HG03280 (cell line): Measurements from ENCODE around the gene PDE4D.
"Not testable (repeated sequence)": the region's sequence is repeated elsewhere in the genome, so short reads cannot be mapped to it uniquely, and the experiment has no call there.

Experiments
- ATAC-seq: cut with Tn5 transposase; IDR thresholded peaks from one replicate; pipeline ENCODE4 v1.9.1; 2021; ENCODE audit warnings: mild to moderate bottlenecking, moderate library complexity; ENCODE audit not compliant: unreplicated experiment

The PDE4D gene

DNA sequence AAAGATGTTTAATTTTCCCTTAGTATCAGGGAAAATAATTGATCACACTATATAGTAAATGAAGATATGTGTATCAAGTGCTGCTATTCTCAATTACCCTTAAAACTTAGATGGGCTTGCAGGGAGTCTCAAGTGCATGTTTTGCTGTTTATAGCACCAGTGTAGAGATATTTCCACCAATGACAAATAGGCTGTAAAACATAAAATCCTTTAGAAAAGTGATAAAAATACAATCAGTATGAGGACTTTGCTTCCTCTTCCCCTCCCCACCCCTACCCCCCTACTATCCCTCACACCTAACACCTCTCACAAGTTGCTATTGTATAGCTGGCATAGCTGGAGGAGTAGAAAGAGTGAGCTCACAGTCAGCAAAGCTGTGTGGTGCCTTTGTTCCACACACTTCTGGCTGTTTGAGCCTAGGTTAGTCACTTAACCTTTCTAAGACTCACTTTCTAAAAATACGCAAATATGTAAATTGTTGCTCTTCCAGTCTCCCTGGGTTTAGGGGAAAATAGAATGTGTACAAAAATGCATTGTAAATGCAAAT is 93.1 kb downstream of the PDE4D start:
- peak; percentile 13 for ATAC-seq

DNA sequence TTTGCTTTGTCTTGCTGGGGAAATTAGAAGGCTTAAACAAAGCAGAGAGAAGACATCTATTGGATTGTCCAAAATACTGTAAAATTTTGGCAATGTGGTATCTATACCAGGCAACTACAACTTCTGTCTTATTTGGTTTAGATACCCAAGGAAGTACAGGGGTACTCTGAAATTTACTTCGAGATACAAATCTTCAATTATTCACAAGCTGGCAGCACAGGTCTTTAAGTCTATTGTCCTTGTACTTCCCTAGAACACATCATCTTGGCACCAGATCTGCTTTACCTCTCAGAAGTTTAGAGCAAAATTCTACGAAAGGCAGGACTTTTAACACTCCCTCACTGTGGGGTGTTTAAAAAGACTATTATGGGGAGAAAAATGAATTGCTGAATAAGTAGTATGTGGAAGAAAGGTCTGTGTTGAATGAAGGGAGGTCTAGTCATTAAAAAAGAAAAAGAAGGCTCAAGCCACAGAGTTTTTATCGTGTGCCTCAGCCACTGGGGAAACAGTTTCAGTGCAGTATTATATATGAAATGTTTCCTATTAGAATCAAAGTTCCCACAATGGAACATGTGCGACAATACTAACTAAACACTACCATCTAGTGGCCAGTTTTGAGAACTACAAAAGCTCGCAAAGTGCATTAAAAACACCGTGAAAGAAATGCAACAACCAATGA is 93.7 kb downstream of the PDE4D start:
- peak; percentile 37 for ATAC-seq

DNA sequence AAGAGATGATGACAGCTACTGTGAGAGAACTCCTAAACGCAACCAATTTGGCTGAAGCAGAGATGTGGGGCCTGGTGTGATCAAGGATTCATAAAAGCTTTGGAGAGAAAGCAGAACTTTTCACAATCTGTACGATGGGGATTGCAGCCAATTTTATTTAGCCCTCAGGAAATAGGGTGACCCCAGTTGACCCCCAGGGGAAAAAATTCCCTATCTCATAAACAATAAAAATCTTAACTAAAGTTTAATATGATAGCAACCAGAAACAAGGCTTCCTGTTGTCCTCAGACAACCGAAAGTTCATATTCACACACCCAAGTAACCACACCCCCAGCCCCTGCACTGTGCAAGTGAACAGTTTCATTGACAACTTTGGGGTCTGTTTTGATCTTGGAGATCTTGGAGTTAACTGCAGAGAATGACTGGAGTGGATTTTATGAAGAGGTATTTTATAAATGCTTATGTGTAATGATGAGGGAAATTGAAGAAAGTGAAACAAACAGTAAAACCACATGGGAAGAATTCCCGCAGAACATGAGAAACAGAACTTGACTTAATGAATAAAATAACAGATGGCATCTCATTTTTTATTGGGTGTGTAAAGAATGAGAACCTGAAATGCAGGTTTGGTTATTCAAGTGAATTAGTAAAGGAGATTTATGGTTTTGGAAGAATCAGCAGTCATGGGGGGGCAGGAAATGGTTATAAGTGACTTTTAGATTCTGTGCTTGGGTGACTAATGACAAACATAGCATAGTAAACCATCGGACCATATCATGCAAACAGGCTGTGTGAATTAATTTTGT is 94.5 kb downstream of the PDE4D start:
- peak; percentile 60 for ATAC-seq

DNA sequence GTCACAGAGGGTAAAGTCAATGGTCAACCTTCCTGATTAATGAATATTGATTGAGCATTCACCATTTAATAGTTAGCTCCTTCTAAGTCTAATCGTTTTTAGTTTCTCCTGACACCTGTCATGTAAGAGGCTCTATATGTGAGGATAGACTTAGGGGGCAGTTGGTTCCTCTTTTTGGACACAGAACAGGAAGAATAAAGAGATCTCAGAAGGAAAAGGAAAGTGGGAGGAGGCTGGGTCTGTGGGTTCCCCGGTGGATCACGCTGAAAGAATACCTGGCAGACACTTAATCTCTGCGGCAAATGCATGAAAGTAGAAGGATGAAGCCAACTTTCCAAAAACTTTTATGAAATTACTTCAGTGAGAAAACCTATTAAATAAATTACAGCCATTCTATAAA is 98.4 kb downstream of the PDE4D start:
- no peak for ATAC-seq

DNA sequence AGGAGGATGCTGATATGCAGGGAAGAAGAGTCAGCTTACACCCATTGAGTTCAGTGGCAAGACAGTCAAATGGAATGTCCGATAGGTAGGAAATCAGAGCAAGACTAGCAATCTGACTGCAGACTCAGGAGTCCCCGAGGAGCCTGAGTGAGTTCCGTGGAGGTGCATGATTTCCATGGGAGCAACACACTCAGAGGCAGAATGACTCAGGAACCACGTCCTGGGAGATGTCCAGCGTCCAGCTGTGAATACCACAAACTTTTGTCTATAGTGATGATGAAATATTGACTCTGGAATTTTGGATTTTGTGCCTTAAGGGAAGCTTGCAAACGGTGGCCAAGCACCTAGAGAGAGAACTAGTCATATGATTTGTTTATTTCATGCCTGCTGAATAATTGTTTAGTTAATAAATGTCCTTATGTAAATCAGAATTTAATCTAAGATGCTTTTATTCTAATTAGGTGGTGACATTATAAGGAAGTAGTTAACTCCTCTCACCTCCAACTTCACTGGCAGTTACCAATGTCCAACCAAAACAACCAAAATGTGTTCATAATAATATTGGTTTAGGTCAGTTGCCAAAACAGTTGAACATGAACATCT is 100.4 kb downstream of the PDE4D start:
- no peak for ATAC-seq

DNA sequence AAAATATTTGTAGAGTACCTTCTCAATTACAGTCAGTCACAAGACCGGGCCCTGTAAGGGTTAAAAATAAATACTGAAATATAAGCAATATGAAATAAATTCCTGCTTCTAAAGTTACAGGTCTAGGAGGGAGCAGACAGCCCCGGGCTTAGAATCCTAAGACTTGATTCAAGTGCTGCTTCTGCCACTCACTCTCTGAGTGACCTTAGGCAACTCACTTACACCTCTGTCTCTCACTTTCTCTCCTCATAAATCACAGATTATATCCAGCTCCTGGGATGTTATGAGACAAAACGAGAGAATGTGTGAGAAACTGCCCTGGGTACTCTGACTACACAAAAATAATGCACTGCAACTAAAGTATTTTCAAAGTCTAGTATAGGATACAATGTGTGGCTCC is 101.9 kb downstream of the PDE4D start:
- no peak for ATAC-seq

DNA sequence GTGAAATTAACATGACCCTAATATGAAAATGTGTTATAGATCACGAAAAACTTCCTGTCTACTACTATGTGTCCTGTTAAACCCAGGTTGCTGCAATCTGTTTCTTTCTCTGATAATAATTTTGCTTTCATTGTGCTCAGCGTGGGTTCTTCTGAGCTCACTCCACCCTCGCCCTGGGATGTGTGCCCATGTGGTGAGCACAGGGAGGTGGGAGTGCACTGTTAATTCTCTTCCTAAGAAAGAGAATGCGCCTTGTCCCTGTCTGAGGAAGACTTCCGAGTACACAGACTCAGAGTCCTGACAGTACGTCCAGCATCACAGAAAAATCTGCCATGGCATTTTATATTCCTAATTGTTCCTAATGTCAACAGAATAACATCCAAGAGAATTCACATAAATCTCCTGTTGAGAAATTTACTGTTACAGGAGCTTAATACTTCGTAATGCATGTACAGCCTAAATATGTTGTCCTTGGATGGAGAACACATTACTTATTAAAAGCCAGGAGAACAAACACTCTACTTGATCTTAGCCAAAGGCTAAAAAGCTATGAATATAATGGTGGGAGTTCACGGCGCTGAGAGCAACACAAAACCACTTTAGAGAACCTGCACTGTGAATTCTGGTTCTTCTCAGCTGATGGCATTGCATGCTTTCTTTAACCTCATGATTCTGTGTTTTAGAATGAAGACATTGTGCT is 102.6 kb downstream of the PDE4D start:
- peak; percentile 35 for ATAC-seq

DNA sequence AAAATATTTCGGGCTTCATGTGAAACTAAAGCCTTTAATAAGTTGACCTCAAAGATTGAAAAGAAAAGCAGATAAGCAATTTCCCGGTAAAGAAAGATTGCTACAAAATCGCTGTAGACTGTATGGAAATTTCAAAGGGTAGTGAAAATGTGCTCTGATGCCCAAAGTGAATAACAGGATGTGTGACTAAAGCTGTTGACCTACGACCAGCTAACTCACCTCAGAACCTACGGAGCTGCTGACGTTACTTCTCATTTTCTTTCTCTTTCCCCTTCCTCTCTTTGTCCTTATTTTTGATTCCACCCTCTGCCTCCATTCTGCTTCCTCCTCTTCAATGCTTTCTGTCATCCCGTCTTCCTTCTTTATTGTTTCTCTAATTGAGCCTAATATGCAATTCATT is 103.2 kb downstream of the PDE4D start:
- ATAC-seq, result peak; percentile 83

DNA sequence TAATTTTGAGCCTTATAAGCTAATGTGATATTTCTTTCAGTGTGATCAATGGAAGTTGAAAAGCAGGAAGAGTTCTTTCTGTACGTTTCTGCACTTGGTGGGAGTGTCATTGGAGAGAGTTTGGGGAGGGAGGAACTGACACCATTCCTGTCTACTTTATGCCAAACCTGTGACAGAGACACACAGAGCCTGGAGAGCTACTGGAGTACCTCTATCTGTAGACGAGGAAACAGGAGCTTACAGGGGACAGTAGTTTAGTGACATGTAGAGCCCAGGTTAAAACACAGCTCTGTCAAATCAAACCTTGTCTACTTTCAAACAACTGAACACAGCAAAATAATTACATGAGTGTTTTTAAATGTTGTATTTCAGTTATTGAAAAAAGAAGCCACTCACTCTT is 103.6 kb downstream of the PDE4D start:
- ATAC-seq, result no peak

DNA sequence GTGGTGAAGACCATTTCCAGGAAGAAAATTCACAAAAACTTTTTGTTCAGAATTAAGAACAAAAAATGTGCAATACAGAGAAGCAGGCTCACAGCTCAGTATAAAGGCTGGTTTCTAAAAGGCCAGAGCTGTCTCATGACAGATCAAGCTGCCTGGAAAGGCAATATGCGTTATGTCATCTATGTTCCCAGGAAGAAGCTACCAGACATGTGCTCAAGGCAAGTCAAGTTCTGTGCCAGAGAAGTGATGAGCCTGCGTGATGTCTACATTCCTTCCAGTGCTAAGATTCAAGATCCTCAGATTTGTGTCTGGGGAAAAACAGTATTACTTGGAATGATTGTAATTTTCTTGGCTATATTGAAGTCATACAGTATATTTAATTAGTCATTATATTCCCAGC is 104.3 kb downstream of the PDE4D start:
- ATAC-seq, result no peak

DNA sequence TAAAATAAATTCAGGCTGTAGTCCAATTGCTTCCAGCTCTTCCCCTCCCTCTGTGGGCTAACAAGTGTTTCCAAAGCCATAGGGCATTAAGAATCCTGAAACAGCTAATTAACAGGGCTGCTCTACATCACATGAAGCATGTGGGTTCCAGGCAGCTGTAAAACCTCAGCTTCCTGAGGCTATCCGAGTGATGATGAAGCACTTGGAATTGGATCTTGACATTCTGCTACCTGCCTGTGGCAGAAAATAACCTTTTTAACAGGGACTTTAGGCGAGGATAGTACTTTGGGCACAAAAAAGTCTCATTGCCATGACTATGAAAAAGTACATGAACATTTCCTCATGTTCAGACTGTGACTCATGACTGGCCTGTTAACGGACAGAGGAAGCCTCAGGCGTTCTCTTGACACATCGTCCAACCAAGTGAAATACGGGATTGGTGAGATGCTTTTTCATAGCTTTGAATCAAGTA is 107.2 kb downstream of the PDE4D start:
- no peak for ATAC-seq

DNA sequence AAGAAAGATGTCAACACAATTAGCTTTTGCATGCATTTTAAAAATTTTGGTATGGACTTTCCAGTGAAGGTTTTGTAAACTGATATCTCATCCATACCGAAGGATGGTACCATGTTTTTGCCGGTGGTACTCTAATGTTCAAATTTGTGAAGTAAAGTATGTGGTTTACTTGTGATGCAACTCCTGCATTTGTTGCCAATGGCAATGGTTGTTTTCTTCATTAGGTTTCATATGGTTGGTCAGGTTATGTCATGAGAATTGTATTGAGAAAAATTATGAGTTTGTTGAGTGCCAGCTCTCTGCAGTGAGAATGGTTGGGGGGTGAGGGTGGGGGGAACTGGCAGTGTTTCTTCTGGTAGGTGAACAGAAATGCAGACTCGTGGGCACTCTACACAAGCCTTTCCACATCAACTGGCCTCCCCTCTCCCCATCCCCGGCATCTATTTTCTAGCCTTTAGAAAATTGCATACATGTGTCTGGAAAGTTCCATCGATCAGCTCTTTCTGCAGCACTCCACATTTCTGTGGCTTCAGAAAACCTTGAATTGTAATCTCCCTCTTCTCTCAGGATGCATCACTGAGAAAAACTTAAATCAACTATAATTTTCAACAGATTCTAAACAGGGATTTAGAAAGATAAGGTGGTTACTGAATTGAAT is 107.7 kb downstream of the PDE4D start:
- no peak for ATAC-seq

DNA sequence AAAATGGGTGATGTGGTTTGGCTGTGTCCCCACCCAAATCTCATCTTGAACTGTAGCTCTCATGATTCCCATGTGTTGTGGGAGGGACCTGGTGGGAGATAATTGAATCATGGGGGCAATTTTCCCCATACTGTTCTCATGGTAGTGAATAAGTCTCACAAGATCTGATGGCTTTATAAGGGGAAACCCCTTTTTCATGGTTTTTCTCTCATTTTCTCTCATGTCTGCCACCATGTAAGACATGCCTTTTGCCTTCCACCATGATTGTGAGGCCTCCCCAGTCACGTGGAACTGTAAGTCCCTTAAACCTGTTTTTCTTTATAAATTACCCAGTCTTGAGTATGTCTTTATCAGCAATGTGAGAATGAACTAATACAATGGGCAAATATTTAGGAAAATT is 108.8 kb downstream of the PDE4D start:
- not testable (repeated sequence) for ATAC-seq

DNA sequence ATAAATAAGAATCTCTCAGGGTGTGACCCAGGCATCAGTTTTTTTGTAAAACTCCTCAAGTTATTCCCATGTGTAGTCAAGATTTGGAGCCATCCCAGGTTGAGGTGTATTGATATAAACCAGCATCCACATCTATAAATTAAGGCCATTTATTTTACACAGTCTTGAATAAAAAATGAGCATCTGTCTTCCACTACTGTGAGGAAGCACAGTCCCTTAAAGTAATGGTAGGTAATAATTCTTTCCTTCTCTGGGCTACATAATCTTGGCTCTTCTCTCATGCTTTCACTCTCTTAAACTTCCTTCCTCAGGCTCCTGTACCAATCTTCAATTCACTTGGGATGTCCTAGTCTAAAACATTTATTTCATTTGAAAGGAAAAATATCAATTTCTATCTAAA is 110.3 kb downstream of the PDE4D start:
- no peak for ATAC-seq

DNA sequence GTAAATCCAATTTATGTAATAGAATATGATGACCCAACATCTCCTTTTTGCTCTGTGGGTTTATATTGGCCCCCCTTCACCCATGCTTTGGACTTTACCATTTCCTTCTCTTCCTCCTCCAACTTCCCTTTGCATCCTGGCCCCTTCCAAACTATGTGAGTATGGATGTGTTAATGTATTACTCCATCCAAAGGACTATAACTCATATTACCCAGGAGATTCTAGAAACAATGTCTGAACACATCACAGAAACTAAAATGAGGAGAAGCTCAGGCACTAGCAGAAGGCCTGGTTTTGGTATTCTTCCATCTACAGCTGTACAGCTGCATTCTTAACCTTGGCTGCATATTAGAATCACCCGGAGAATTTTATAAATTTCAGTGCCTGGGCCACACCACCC is 110.7 kb downstream of the PDE4D start:
- ATAC-seq, result no peak

DNA sequence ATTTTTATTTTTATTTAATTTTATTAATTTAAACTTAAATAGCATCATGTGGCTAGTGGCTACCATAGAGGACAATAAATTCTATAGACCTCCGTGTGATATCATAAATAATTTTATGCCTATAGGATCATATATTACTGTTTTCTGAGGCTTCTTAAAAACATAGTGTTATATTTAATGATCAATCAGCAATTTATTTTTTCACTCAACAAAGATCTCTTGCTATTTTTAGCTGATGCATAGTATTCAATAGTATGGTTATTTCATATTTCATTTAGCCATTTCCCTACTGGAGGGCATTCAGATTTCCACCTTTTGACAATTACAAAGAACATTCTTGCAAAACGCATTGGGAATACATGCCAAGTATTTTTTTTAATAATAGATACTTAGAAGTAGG is 114.1 kb downstream of the PDE4D start:
- ATAC-seq, result no peak

DNA sequence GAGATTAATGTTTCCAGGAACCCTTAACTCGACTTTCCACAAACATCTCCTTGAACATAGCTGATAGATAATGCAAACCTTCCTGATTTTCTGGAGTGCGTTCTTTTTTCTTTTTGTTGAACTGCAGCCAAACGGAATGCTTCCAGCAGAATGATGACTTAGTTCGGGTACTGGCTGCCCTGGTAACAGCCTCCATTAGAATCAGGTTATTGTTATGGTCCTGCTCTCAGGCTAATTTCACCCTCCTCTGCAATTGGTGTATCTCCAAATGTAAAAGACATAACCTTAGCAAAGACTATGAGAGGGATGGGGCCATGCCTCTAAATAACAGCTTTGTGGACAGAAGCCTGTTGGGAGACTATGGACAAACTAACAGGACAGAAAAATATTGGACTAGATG is 116.5 kb downstream of the PDE4D start:
- no peak for ATAC-seq

DNA sequence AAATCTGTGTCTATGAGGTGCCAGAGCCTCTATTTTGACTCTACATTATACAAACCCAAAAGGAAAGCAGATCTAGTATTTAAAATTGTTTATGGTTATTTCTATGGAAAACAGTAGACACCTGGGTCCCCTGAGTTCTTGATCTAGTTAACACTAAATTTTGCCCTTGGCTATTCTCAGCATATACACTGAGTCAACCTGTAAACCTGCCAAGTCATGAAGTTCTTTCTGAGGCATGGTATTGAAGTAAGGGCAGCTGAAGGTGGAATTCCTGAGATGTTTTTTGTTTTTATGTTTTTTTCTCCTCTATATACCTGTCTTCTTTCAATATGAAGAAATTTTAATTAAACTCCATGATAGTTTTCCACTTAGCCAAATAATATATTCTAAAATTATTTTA is 120.2 kb downstream of the PDE4D start:
- ATAC-seq, result no peak

DNA sequence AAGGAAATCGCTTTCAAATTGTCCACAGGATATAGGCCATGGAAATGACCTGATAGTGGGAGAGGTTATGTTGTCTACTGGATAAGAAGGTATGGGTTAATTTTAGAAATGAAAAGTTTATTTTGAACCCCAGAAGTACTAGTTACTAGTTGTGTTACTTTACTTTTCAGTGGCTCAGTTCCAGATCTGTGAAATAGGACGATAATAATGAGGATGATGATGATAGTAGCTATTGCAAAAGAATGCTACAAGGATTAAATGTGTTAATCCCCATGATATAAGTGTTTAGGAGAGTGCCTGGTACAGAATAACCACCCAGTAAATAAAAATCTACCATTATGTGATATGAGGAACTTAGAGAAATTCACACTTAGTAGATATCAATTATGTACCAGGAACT is 120.8 kb downstream of the PDE4D start:
- ATAC-seq, result no peak

DNA sequence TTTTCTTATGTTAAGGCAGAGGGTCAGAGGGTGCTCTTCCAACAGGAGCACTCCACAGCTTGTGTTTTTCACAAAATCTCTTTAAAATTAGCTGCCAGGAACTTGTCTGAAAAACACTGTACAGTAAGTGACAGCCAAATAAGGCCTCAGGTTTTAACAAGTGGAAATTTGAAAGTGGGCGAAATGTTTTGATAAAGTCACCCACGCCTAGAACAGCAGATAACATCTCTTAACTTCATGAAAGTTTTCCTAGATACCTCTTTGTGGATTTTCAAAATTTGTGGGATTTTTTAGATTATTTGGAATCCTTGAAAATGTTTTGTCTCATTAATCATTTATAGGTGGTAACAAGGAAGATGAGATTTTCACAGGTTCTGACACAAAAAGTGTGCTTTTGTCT is 121.3 kb downstream of the PDE4D start:
- no peak for ATAC-seq

DNA sequence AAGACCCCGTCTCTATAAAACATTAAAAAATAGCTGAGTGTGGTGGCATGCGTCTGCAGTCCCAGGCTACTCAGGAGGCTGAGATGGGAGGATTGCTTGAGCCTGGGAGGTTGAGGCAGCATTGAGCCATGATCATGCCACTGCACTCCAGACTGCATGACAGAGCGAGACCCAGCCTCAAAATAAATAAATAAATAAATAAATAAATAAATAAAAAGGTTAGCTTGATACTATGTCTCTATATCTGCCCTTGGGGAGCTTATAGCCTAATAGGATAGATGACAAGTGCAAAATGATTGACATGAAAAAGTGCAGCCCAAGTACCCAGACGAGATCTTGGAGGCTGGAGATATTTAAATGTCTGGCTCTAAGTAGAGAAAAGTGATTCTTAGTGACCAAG is 122.6 kb downstream of the PDE4D start:
- no peak for ATAC-seq
